WERI-Rb-1 (cell line): ENCODE results near the gene PKP2.

Experiments used
- DNase-seq: peaks from one replicate; pipeline ENCODE4 v3.0.0-alpha.2; 2020
- H3K27ac ChIP-seq: fragments of 250-450 bp; sonication (Bioruptor Pico); 2 replicates; pipeline ENCODE4 v1.5.1; 2020; ENCODE audit warnings: mild to moderate bottlenecking, moderate library complexity
- H3K27me3 ChIP-seq: fragments of 250-450 bp; sonication (Bioruptor Pico); 2 replicates; pipeline ENCODE4 v1.5.1; 2021; ENCODE audit warnings: mild to moderate bottlenecking, low read depth, moderate library complexity; ENCODE audit not compliant: insufficient read depth, severe bottlenecking
- H3K36me3 ChIP-seq: fragments of 250-450 bp; sonication (Bioruptor Pico); 2 replicates; pipeline ENCODE4 v1.5.1; 2020; ENCODE audit warnings: mild to moderate bottlenecking, moderate library complexity
- H3K4me3 ChIP-seq: 2 replicates; pipeline ENCODE4 v1.5.1; 2011; ENCODE audit warnings: low read depth, mild to moderate bottlenecking, control low read depth, low read length
- H3K9me3 ChIP-seq: fragments of 250-450 bp; sonication (Bioruptor Pico); 2 replicates; pipeline ENCODE4 v1.5.1; 2021; ENCODE audit warnings: mild to moderate bottlenecking, moderate library complexity; ENCODE audit not compliant: severe bottlenecking
- TF ChIP-seq, protein P1 (sequence below): IDR thresholded peaks from 2 replicates; pipeline ENCODE4 v1.5.1; 2011; ENCODE audit warnings: low read depth, mild to moderate bottlenecking, control low read depth, inconsistent platforms, low read length

The PKP2 gene

GRCh38 chr12:32776258-32776657 is 120.3 kb downstream of the PKP2 start:
- Histone ChIP-seq H3K9me3 (no peaks in the 10 kb centered on the region), H3K4me3 (no peak overlapping the region), H3K36me3 (no peaks in the 10 kb centered on the region), H3K27ac (no peak overlapping the region), H3K27me3 (no peaks in the 10 kb centered on the region)
- TF ChIP-seq, protein P1, sequence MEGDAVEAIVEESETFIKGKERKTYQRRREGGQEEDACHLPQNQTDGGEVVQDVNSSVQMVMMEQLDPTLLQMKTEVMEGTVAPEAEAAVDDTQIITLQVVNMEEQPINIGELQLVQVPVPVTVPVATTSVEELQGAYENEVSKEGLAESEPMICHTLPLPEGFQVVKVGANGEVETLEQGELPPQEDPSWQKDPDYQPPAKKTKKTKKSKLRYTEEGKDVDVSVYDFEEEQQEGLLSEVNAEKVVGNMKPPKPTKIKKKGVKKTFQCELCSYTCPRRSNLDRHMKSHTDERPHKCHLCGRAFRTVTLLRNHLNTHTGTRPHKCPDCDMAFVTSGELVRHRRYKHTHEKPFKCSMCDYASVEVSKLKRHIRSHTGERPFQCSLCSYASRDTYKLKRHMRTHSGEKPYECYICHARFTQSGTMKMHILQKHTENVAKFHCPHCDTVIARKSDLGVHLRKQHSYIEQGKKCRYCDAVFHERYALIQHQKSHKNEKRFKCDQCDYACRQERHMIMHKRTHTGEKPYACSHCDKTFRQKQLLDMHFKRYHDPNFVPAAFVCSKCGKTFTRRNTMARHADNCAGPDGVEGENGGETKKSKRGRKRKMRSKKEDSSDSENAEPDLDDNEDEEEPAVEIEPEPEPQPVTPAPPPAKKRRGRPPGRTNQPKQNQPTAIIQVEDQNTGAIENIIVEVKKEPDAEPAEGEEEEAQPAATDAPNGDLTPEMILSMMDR: no peak
- DNase-seq: no peak

DNA sequence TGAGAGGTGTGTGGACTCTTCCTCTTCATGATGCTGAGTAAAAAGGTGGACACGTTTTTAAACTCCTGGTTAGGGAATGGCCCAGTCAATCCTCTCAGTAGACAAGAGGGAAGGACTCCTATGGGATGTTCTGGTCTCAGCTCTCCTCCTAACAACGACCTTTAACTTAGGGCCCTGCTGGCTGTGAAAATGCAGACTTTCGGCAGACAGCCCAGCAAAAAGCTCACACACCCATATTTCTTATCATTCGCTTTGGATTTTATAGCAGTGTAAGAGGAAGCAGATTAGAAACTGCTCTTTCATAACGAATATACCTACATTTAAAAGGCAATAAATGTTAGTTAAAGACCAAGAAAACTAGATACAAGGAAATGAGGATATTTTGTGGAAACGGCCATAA is 122.9 kb downstream of the PKP2 start:
- Histone ChIP-seq H3K36me3 (no peaks in the 10 kb centered on the region), H3K27me3 (no peaks in the 10 kb centered on the region), H3K27ac (no peak overlapping the region), H3K9me3 (no peaks in the 10 kb centered on the region), H3K4me3 (no peak overlapping the region)
- DNase-seq: no peak
- TF ChIP-seq, protein P1: no peak

GRCh38 chr12:32770141-32770540 is 126.4 kb downstream of the PKP2 start:
- Histone ChIP-seq H3K9me3 (no peaks in the 10 kb centered on the region), H3K4me3 (no peak overlapping the region), H3K36me3 (no peaks in the 10 kb centered on the region), H3K27ac (no peak overlapping the region), H3K27me3 (no peaks in the 10 kb centered on the region)
- TF ChIP-seq, protein P1: no peak
- DNase-seq: no peak

GRCh38 chr12:32768518-32768917 is 128.1 kb downstream of the PKP2 start:
- peak; percentile 9 for DNase-seq

GRCh38 chr12:32765906-32766305 is 130.7 kb downstream of the PKP2 start:
- H3K27ac ChIP-seq: no peak overlapping the region
- no peaks in the 10 kb centered on the region for H3K27me3 ChIP-seq
- no peak for DNase-seq
- H3K9me3 ChIP-seq: no peaks in the 10 kb centered on the region
- no peaks in the 10 kb centered on the region for H3K36me3 ChIP-seq
- H3K4me3 ChIP-seq: no peak overlapping the region
- TF ChIP-seq, protein P1: no peak

More at GRCh38 chr12:32768518-32768917, 128.1 kb downstream of the PKP2 start:
- Histone ChIP-seq H3K36me3 (no peaks in the 10 kb centered on the region), H3K27ac (no peak overlapping the region), H3K27me3 (no peaks in the 10 kb centered on the region), H3K9me3 (no peaks in the 10 kb centered on the region), H3K4me3 (no peak overlapping the region)
- TF ChIP-seq, protein P1: no peak

- DNase-seq: no peak
- no peaks in the 10 kb centered on the region for H3K36me3 ChIP-seq
- no peak overlapping the region for H3K4me3 ChIP-seq
- H3K27ac ChIP-seq: no peak overlapping the region
- TF ChIP-seq, protein P1: no peak
- H3K27me3 ChIP-seq: no peaks in the 10 kb centered on the region
- no peaks in the 10 kb centered on the region for H3K9me3 ChIP-seq
Measured at GRCh38 chr12:32761716-32762115, 134.9 kb downstream of the PKP2 start.
